ENCODE data around the gene ADGB. TPM values are rescaled to one million over a fixed set of nuclear protein-coding genes. Genes with fewer than 3 reads are reported as not detected.
A peak's percentile ranks its signal among the peaks of the same experiment; 100 is the strongest.

The ADGB gene
- total RNA-seq, 1 donor from 2014 or later: not detected

GRCh38 chr6:146855889-146856288, 257.1 kb downstream of the ADGB start:
- peaks cover 28% of the 10 kb centered on the region for H3K4me1 Mint-ChIP-seq (ENCODE audit: low read depth, unreplicated experiment)
- Histone ChIP-seq H3K27ac (ENCODE audit: low read depth, low read length) (no peak overlapping the region), H3K36me3 (ENCODE audit: insufficient read depth, low read length) (no peaks in the 10 kb centered on the region), H4K20me1 (ENCODE audit: insufficient read depth, low read length) (no peaks in the 10 kb centered on the region), H2AFZ (ENCODE audit: low read depth, low read length) (no peak overlapping the region), H3K4me3 (ENCODE audit: insufficient read depth, low read depth, low read length) (no peak overlapping the region), H3K27me3 (ENCODE audit: insufficient read depth, low read length) (no peaks in the 10 kb centered on the region), H3K9ac (ENCODE audit: low read length) (no peak overlapping the region), H3K79me2 (ENCODE audit: insufficient read depth, low read length) (no peaks in the 10 kb centered on the region), H3K9me3 (ENCODE audit: insufficient read depth, low read depth, low read length) (peaks cover 2% of the 10 kb centered on the region), H3K4me1 (ENCODE audit: insufficient read depth, low read length) (peaks cover 18% of the 10 kb centered on the region), H3K4me2 (ENCODE audit: low read length) (no peak overlapping the region)
- no peak for DNase-seq (ENCODE audit: low read depth)
- FAIRE-seq: no peak
- H3K27ac Mint-ChIP-seq (ENCODE audit: unreplicated experiment): peak overlapping the region; percentile 55
- H3K4me3 Mint-ChIP-seq (ENCODE audit: unreplicated experiment): no peak overlapping the region
- H3K27me3 Mint-ChIP-seq (ENCODE audit: low read depth, unreplicated experiment): peaks cover 1% of the 10 kb centered on the region
- H3K36me3 Mint-ChIP-seq (ENCODE audit: low read depth, unreplicated experiment): peaks cover 4% of the 10 kb centered on the region
- peaks cover 6% of the 10 kb centered on the region for H3K9me3 Mint-ChIP-seq (ENCODE audit: unreplicated experiment)
- no peak for TF ChIP-seq EZH2 (IDR thresholded peaks at IDR 0.05; ENCODE audit: insufficient read depth, low read length)
- TF ChIP-seq CTCF (IDR thresholded peaks at IDR 0.05; ENCODE audit: insufficient read depth, low read depth, low read length): no peak

DNA sequence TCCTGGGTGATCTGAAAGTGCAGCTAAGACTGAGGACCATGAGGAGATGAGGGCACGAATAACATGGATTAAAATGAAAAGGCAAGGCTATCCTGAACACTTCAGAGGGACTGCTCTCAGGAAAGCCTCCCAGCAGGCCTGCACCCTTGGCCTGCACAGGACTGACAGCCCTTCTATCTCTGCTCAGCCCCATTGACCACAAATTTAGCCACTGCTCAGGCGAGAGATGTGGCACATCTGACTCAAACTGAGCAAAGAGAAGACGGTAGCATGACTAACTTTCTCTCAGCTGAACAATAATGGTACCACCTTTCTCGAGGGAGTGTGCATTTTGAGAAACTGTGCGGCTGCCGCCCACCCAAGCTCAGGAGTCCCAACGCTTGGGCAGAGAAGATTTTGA, 257.5 kb downstream of the ADGB start:
- Mint-ChIP-seq H3K4me3 (ENCODE audit: unreplicated experiment) (no peak overlapping the region), H3K27ac (ENCODE audit: unreplicated experiment) (no peak overlapping the region), H3K27me3 (ENCODE audit: low read depth, unreplicated experiment) (peaks cover 1% of the 10 kb centered on the region), H3K4me1 (ENCODE audit: low read depth, unreplicated experiment) (peaks cover 24% of the 10 kb centered on the region), H3K9me3 (ENCODE audit: unreplicated experiment) (peaks cover 6% of the 10 kb centered on the region), H3K36me3 (ENCODE audit: low read depth, unreplicated experiment) (peaks cover 4% of the 10 kb centered on the region)
- Histone ChIP-seq H3K36me3 (ENCODE audit: insufficient read depth, low read length) (no peaks in the 10 kb centered on the region), H3K9me3 (ENCODE audit: insufficient read depth, low read depth, low read length) (no peaks in the 10 kb centered on the region), H3K9ac (ENCODE audit: low read length) (no peak overlapping the region), H3K4me1 (ENCODE audit: insufficient read depth, low read length) (peaks cover 14% of the 10 kb centered on the region), H2AFZ (ENCODE audit: low read depth, low read length) (no peak overlapping the region), H3K79me2 (ENCODE audit: insufficient read depth, low read length) (no peaks in the 10 kb centered on the region), H3K4me2 (ENCODE audit: low read length) (no peak overlapping the region), H3K27me3 (ENCODE audit: insufficient read depth, low read length) (no peaks in the 10 kb centered on the region), H3K27ac (ENCODE audit: low read depth, low read length) (no peak overlapping the region), H3K4me3 (ENCODE audit: insufficient read depth, low read depth, low read length) (no peak overlapping the region), H4K20me1 (ENCODE audit: insufficient read depth, low read length) (no peaks in the 10 kb centered on the region)
- no peak for FAIRE-seq
- DNase-seq (ENCODE audit: low read depth): no peak
- no peak for TF ChIP-seq EZH2 (IDR thresholded peaks at IDR 0.05; ENCODE audit: insufficient read depth, low read length)
- TF ChIP-seq CTCF (IDR thresholded peaks at IDR 0.05; ENCODE audit: insufficient read depth, low read depth, low read length): no peak

- Histone ChIP-seq H4K20me1 (ENCODE audit: insufficient read depth, low read length) (no peaks in the 10 kb centered on the region), H3K4me3 (ENCODE audit: insufficient read depth, low read depth, low read length) (peak overlapping the region; percentile 53), H2AFZ (ENCODE audit: low read depth, low read length) (peak overlapping the region; percentile 71), H3K27ac (ENCODE audit: low read depth, low read length) (no peak overlapping the region), H3K36me3 (ENCODE audit: insufficient read depth, low read length) (no peaks in the 10 kb centered on the region), H3K4me1 (ENCODE audit: insufficient read depth, low read length) (peaks cover 6% of the 10 kb centered on the region), H3K9ac (ENCODE audit: low read length) (peak overlapping the region; percentile 54), H3K4me2 (ENCODE audit: low read length) (peak overlapping the region; percentile 86), H3K79me2 (ENCODE audit: insufficient read depth, low read length) (no peaks in the 10 kb centered on the region), H3K9me3 (ENCODE audit: insufficient read depth, low read depth, low read length) (no peaks in the 10 kb centered on the region), H3K27me3 (ENCODE audit: insufficient read depth, low read length) (no peaks in the 10 kb centered on the region)
- peaks cover 1% of the 10 kb centered on the region for H3K27me3 Mint-ChIP-seq (ENCODE audit: low read depth, unreplicated experiment)
- peaks cover 4% of the 10 kb centered on the region for H3K36me3 Mint-ChIP-seq (ENCODE audit: low read depth, unreplicated experiment)
- H3K27ac Mint-ChIP-seq (ENCODE audit: unreplicated experiment): peak overlapping the region; percentile 97
- peak overlapping the region; percentile 68 for H3K4me3 Mint-ChIP-seq (ENCODE audit: unreplicated experiment)
- peaks cover 14% of the 10 kb centered on the region for H3K4me1 Mint-ChIP-seq (ENCODE audit: low read depth, unreplicated experiment)
- TF ChIP-seq EZH2 (IDR thresholded peaks at IDR 0.05; ENCODE audit: insufficient read depth, low read length) (no peak), CTCF (IDR thresholded peaks at IDR 0.05; ENCODE audit: insufficient read depth, low read depth, low read length) (peak; percentile 87)
- FAIRE-seq (no peak), DNase-seq (ENCODE audit: low read depth) (peak; percentile 85)
- H3K9me3 Mint-ChIP-seq (ENCODE audit: unreplicated experiment): peaks cover 4% of the 10 kb centered on the region
Observed at GRCh38 chr6:146857180-146857979, 258.6 kb downstream of the ADGB start.
